OCI-LY7 (cell line): ENCODE data around the gene SIAH1. TPM values are rescaled to one million over a fixed set of nuclear protein-coding genes. Genes with fewer than 3 reads are reported as not detected.

Experiments used
- BruUV-seq: library from RNA; stranded (reverse); fragments of 400-500 nt; replicated peaks from 2 replicates; lab custom pipeline; 2021; lab: Mats Ljungman, UMichigan
- CTCF ChIA-PET: fragments of 300-600 bp; sonication (Branson Sonifier 250); formaldehyde crosslinking; loops from one replicate; lab custom pipeline; 2022; ENCODE audit warnings: antibody characterized with exemption; ENCODE audit not compliant: unreplicated experiment; lab: Charles Lee
- POLR2A ChIA-PET: fragments of 300-600 bp; sonication (Branson Sonifier 250); formaldehyde crosslinking; loops from one replicate; lab custom pipeline; 2022; ENCODE audit warnings: antibody characterized with exemption; lab: Charles Lee
- DNase-seq: peaks from one replicate; pipeline ENCODE4 v3.0.0-alpha.2; 2015; ENCODE audit warnings: low spot score
- H2AFZ ChIP-seq: fragments of 200-600 bp; sonication (generic), shearing (Covaris generic); 2 replicates; pipeline ENCODE4 v1.6.1; 2014; ENCODE audit warnings: mild to moderate bottlenecking, antibody characterized with exemption, low read length, moderate library complexity
- H3K27ac ChIP-seq: fragments of 200-600 bp; sonication (generic); 2 replicates; pipeline ENCODE4 v1.5.1; 2014; ENCODE audit warnings: mixed run types, low read depth, mild to moderate bottlenecking, moderate library complexity, low read length, inconsistent platforms; ENCODE audit not compliant: poor library complexity, severe bottlenecking
- H3K36me3 ChIP-seq: fragments of 200-600 bp; sonication (generic); 2 replicates; pipeline ENCODE4 v1.6.1; 2014; ENCODE audit warnings: mild to moderate bottlenecking, antibody characterized with exemption, low read length, moderate library complexity, mixed read lengths; ENCODE audit not compliant: insufficient read depth
- H3K4me1 ChIP-seq: fragments of 200-600 bp; sonication (generic); 2 replicates; pipeline ENCODE4 v1.5.1; 2014; ENCODE audit warnings: mild to moderate bottlenecking, low read length; ENCODE audit not compliant: insufficient read depth, poor library complexity, severe bottlenecking
- H3K4me2 ChIP-seq: fragments of 200-600 bp; sonication (generic); 2 replicates; pipeline ENCODE4 v1.6.1; 2014; ENCODE audit warnings: mild to moderate bottlenecking, low read length
- H3K4me3 ChIP-seq: fragments of 200-600 bp; sonication (generic); 2 replicates; pipeline ENCODE4 v1.5.1; 2014; ENCODE audit warnings: mild to moderate bottlenecking, low read depth, low read length; ENCODE audit not compliant: poor library complexity, severe bottlenecking
- H3K79me2 ChIP-seq: fragments of 200-600 bp; sonication (generic); 2 replicates; pipeline ENCODE4 v1.6.1; 2016; ENCODE audit warnings: low read depth, mild to moderate bottlenecking, low read length, moderate library complexity, mixed read lengths; ENCODE audit not compliant: insufficient read depth
- H3K9me2 ChIP-seq: fragments of 200-600 bp; sonication (generic); 2 replicates; pipeline ENCODE4 v1.6.1; 2016; ENCODE audit warnings: mild to moderate bottlenecking, low read length, mixed read lengths; ENCODE audit not compliant: insufficient read depth
- H3K9me3 ChIP-seq: fragments of 200-600 bp; sonication (generic); 2 replicates; pipeline ENCODE4 v1.6.1; 2014; ENCODE audit warnings: mild to moderate bottlenecking, mixed run types, low read length, mixed read lengths
- H4K20me1 ChIP-seq: fragments of 200-600 bp; sonication (generic); 2 replicates; pipeline ENCODE4 v1.6.1; 2014; ENCODE audit warnings: mild to moderate bottlenecking, antibody characterized with exemption, low read length, moderate library complexity, mixed read lengths; ENCODE audit not compliant: insufficient read depth
- EZH2phosphoT487 ChIP-seq: fragments of 200-600 bp; sonication (generic); IDR thresholded peaks from 2 replicates; pipeline ENCODE4 v1.6.1; 2018; ENCODE audit warnings: low read depth, borderline replicate concordance, mild to moderate bottlenecking, mixed run types, antibody characterized with exemption, low read length, moderate library complexity, mixed read lengths
- intact Hi-C: fragments of 100-400 bp; cut with micrococcal nuclease; formaldehyde crosslinking; loops from one replicate; pipeline ENCODE4 v1.10.0; 2022; ENCODE audit not compliant: unreplicated experiment
- total RNA-seq, 2 experiments: library from RNA; depleted of rRNA in 1 of 2; stranded (reverse); fragments of >200 nt in 1 of 2; shearing (Covaris generic) in 1 of 2; gene quantifications; 2 replicates each; pipeline ENCODE4 v1.2.3, GENCODE V29; 2014 to 2022
- TF ChIP-seq, protein P1 (sequence below): fragments of 200-600 bp; sonication (generic); conservative IDR thresholded peaks from 2 replicates; pipeline ENCODE4 v1.5.1; 2014; ENCODE audit warnings: mild to moderate bottlenecking, antibody characterized with exemption, low read length, moderate library complexity, mixed read lengths

SIAH1 gene
- total RNA-seq, 2 experiments from 2014 or later: 18.9 to 22.8 TPM

DNA sequence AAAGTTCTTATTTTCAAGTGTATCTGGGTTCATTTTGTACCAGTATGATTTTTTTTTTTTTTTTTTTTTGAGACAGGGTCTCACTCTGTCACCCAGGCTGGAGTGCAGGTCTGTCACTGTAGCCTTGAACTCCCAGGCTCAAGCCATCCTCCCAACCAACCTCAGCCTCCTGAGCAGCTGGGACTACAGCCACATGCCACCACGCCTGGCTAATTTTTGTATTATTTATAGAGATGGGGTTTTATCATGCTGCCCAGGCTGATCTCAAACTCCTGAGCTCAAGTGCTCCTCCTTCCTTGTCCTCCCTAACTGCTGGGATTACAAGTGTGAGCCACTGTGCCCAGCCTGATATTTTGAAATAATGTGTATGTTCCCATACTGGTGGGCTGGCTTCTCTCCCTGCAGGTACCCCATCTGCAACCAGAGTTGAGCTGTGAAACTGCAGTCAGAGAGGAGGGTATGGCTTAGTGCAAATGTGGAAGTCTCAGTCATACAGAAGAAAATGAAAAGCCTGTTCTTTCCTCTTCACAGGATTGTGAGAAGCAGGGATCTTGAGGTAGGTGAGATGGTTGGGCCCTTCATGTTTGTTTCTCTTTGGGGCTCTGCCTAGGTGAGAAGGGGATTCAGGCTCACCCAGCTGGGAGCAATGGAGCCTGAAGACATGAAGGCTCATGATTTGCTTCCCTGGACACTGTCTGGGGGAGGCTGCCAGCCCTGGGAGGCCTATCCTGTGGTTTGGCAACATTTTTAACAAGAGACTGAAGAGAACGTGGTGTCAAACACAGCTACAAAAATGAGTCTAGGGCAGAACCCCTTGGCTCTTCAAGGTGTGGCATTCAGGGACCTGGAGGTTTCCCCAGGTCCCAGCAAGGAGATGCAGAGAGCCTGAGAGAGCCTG lies 41.3 kb upstream of the SIAH1 start:
- Histone ChIP-seq H4K20me1 (no peaks in the 10 kb centered on the region), H3K4me1 (peaks cover 31% of the 10 kb centered on the region), H2AFZ (peak overlapping the region; percentile 82), H3K9me2 (no peaks in the 10 kb centered on the region), H3K79me2 (no peaks in the 10 kb centered on the region), H3K4me2 (peak overlapping the region; percentile 65), H3K4me3 (peak overlapping the region; percentile 8), H3K36me3 (no peaks in the 10 kb centered on the region), H3K27ac (peak overlapping the region; percentile 44), H3K9me3 (no peaks in the 10 kb centered on the region)
- ChIA-PET POLR2A (interaction anchor here (0.7 to 1.5 kb wide), 4 partner anchors 8 to 827 kb away, joined by 3 to 7 read pairs (median 5); no protein-coding TSS in a partner anchor), CTCF (no interaction called here)
- DNase-seq: peak; percentile 56
- TF ChIP-seq, protein P1, sequence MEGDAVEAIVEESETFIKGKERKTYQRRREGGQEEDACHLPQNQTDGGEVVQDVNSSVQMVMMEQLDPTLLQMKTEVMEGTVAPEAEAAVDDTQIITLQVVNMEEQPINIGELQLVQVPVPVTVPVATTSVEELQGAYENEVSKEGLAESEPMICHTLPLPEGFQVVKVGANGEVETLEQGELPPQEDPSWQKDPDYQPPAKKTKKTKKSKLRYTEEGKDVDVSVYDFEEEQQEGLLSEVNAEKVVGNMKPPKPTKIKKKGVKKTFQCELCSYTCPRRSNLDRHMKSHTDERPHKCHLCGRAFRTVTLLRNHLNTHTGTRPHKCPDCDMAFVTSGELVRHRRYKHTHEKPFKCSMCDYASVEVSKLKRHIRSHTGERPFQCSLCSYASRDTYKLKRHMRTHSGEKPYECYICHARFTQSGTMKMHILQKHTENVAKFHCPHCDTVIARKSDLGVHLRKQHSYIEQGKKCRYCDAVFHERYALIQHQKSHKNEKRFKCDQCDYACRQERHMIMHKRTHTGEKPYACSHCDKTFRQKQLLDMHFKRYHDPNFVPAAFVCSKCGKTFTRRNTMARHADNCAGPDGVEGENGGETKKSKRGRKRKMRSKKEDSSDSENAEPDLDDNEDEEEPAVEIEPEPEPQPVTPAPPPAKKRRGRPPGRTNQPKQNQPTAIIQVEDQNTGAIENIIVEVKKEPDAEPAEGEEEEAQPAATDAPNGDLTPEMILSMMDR: no peak
- no peak for TF ChIP-seq EZH2phosphoT487
- intact Hi-C loops: no loop called here
- no TSS peak for BruUV-seq

DNA sequence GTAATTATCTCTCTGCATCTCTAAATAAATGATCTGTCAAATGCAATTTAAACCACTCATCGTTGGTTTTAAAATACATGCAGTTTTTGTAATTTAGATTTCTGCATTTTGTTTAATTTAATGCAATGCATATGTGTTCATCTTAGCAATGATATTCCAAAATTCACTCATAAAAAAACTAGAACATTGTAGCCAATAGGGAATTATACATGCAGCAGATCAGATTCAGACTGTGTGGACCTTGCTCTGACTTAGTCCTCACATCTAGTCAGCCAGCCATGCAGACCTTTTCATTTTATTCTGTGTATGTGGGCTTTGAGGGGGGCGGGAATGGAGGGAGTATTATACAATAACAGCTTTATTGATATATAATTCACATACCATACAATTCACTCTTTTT lies 37.3 kb upstream of the SIAH1 start:
- CTCF ChIA-PET: no interaction called here
- H3K27ac ChIP-seq: no peak overlapping the region
- H3K9me2 ChIP-seq: no peaks in the 10 kb centered on the region
- H3K4me1 ChIP-seq: peaks cover 21% of the 10 kb centered on the region
- no peak overlapping the region for H3K4me3 ChIP-seq
- BruUV-seq: no TSS peak
- POLR2A ChIA-PET: interaction anchor here (0.6 kb wide), 1 partner anchor 1190 kb away, joined by 4 read pairs; no protein-coding TSS in a partner anchor
- H3K79me2 ChIP-seq: no peaks in the 10 kb centered on the region
- no peak for TF ChIP-seq EZH2phosphoT487
- TF ChIP-seq, protein P1: no peak
- no peaks in the 10 kb centered on the region for H3K9me3 ChIP-seq
- H3K4me2 ChIP-seq: no peak overlapping the region
- H4K20me1 ChIP-seq: no peaks in the 10 kb centered on the region
- intact Hi-C loops: no loop called here
- no peak for DNase-seq
- H3K36me3 ChIP-seq: no peaks in the 10 kb centered on the region
- H2AFZ ChIP-seq: no peak overlapping the region
